Endothelial cell (in vitro differentiated cells): ENCODE data around the gene CD69. TPM values are rescaled to one million over a fixed set of nuclear protein-coding genes. Genes with fewer than 3 reads are reported as not detected.
"Not testable (repeated sequence)": the region's sequence is repeated elsewhere in the genome, so short reads cannot be mapped to it uniquely, and the experiment has no call there.

Source experiments
- DNase-seq: peaks from one replicate; pipeline ENCODE4 v3.0.0; 2021; ENCODE audit warnings: low spot score
- H3K27ac Mint-ChIP-seq: one replicate; pipeline ENCODE4 v1.8.0; 2021; ENCODE audit warnings: mixed read lengths, inconsistent platforms; ENCODE audit not compliant: unreplicated experiment
- H3K27me3 Mint-ChIP-seq: one replicate; pipeline ENCODE4 v1.8.0; 2021; ENCODE audit warnings: mild to moderate bottlenecking, moderate library complexity, mixed read lengths, inconsistent platforms; ENCODE audit not compliant: unreplicated experiment
- H3K36me3 Mint-ChIP-seq: one replicate; pipeline ENCODE4 v1.8.0; 2021; ENCODE audit warnings: mild to moderate bottlenecking, low read depth, mixed read lengths, inconsistent platforms; ENCODE audit not compliant: unreplicated experiment
- H3K4me1 Mint-ChIP-seq: one replicate; pipeline ENCODE4 v1.8.0; 2021; ENCODE audit warnings: mild to moderate bottlenecking, mixed read lengths, inconsistent platforms; ENCODE audit not compliant: unreplicated experiment
- H3K4me3 Mint-ChIP-seq: one replicate; pipeline ENCODE4 v1.8.0; 2021; ENCODE audit warnings: mild to moderate bottlenecking, mixed read lengths, inconsistent platforms; ENCODE audit not compliant: unreplicated experiment
- H3K9me3 Mint-ChIP-seq: one replicate; pipeline ENCODE4 v1.8.0; 2021; ENCODE audit warnings: mixed read lengths, inconsistent platforms; ENCODE audit not compliant: unreplicated experiment
- CTCF ChIP-seq: fragments of 200-600 bp; sonication (generic); IDR thresholded peaks from one replicate; pipeline ENCODE4 v1.5.0; 2021; ENCODE audit warnings: antibody characterized with exemption; ENCODE audit not compliant: unreplicated experiment
- total RNA-seq: library from RNA; stranded (reverse); fragmentation: NEBNext Ultra II Directional; extraction: Animal tissue kit (Norgen Biotek cat#: 25700); gene quantifications from one replicate; pipeline ENCODE4 v1.2.1, GENCODE V29; 2021; ENCODE audit not compliant: unreplicated experiment

Gene CD69
- total RNA-seq, 1 donor from 2014 or later: 0.69 TPM

GRCh38 chr12:9724023-9724422 is 36.7 kb downstream of the CD69 start:
- Mint-ChIP-seq H3K4me3 (no peak overlapping the region), H3K27me3 (peaks cover 1% of the 10 kb centered on the region), H3K36me3 (no peaks in the 10 kb centered on the region), H3K4me1 (peaks cover 6% of the 10 kb centered on the region), H3K9me3 (no peaks in the 10 kb centered on the region), H3K27ac (no peak overlapping the region)
- DNase-seq: no peak
- TF ChIP-seq CTCF: no peak

- H3K36me3 Mint-ChIP-seq: no peaks in the 10 kb centered on the region
- no peak for TF ChIP-seq CTCF
- no peak overlapping the region for H3K27ac Mint-ChIP-seq
- no peak for DNase-seq
- H3K27me3 Mint-ChIP-seq: peaks cover 1% of the 10 kb centered on the region
- H3K4me1 Mint-ChIP-seq: peaks cover 6% of the 10 kb centered on the region
- H3K4me3 Mint-ChIP-seq: no peak overlapping the region
- H3K9me3 Mint-ChIP-seq: no peaks in the 10 kb centered on the region
These were observed 39.2 kb downstream of the CD69 start for GRCh38 chr12:9721394-9722092.

GRCh38 chr12:9719790-9720189 is 40.9 kb downstream of the CD69 start:
- H3K27ac Mint-ChIP-seq: no peak overlapping the region
- no peaks in the 10 kb centered on the region for H3K36me3 Mint-ChIP-seq
- H3K4me1 Mint-ChIP-seq: peaks cover 10% of the 10 kb centered on the region
- H3K27me3 Mint-ChIP-seq: peaks cover 4% of the 10 kb centered on the region
- H3K4me3 Mint-ChIP-seq: no peak overlapping the region
- TF ChIP-seq CTCF: no peak
- no peak for DNase-seq
- no peaks in the 10 kb centered on the region for H3K9me3 Mint-ChIP-seq

GRCh38 chr12:9718968-9719367 is 41.7 kb downstream of the CD69 start:
- no peaks in the 10 kb centered on the region for H3K9me3 Mint-ChIP-seq
- H3K4me1 Mint-ChIP-seq: peaks cover 10% of the 10 kb centered on the region
- no peak overlapping the region for H3K4me3 Mint-ChIP-seq
- H3K27ac Mint-ChIP-seq: no peak overlapping the region
- no peak for DNase-seq
- H3K27me3 Mint-ChIP-seq: peaks cover 4% of the 10 kb centered on the region
- TF ChIP-seq CTCF: no peak
- no peaks in the 10 kb centered on the region for H3K36me3 Mint-ChIP-seq

- Mint-ChIP-seq H3K36me3 (no peaks in the 10 kb centered on the region), H3K27me3 (peaks cover 4% of the 10 kb centered on the region), H3K4me1 (peaks cover 10% of the 10 kb centered on the region), H3K27ac (no peak overlapping the region), H3K9me3 (no peaks in the 10 kb centered on the region), H3K4me3 (no peak overlapping the region)
- TF ChIP-seq CTCF: no peak
- no peak for DNase-seq
These were observed 43.4 kb downstream of the CD69 start for GRCh38 chr12:9717070-9717925.

- H3K36me3 Mint-ChIP-seq, H3K27me3 Mint-ChIP-seq, H3K4me1 Mint-ChIP-seq, H3K4me3 Mint-ChIP-seq, H3K9me3 Mint-ChIP-seq, DNase-seq, H3K27ac Mint-ChIP-seq: not testable (repeated sequence)
These were observed 47.6 kb downstream of the CD69 start for GRCh38 chr12:9713032-9713558.
